Measurements from ENCODE around the gene SHROOM3. TPM values are rescaled to one million over a fixed set of nuclear protein-coding genes. Genes with fewer than 3 reads are reported as not detected.

Gene SHROOM3
- total and polyA plus RNA-seq, 2 experiments from 2014 or later = 11.3 to 73.5 TPM

DNA sequence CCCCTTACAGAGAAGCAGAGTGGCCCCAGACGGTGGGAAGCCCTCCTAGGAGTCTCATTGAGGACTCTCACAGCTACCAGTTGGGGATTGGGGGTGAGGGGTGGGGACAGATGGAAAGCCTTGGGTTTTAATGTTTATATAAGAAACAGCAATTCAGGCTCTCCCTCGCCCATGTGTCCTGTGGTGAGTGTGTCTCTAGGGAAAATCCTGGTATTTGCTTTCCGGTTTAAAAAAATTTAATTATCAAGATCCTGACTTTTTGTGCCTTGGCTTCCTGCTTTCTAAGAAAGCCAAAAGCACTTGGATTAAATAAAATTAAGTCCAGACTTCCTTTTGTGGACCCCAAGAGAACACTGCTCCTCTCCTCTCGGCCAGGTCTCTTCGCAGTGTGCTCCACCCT is 369.1 kb downstream of the SHROOM3 start (continued):
- TF ChIP-seq, protein P1, sequence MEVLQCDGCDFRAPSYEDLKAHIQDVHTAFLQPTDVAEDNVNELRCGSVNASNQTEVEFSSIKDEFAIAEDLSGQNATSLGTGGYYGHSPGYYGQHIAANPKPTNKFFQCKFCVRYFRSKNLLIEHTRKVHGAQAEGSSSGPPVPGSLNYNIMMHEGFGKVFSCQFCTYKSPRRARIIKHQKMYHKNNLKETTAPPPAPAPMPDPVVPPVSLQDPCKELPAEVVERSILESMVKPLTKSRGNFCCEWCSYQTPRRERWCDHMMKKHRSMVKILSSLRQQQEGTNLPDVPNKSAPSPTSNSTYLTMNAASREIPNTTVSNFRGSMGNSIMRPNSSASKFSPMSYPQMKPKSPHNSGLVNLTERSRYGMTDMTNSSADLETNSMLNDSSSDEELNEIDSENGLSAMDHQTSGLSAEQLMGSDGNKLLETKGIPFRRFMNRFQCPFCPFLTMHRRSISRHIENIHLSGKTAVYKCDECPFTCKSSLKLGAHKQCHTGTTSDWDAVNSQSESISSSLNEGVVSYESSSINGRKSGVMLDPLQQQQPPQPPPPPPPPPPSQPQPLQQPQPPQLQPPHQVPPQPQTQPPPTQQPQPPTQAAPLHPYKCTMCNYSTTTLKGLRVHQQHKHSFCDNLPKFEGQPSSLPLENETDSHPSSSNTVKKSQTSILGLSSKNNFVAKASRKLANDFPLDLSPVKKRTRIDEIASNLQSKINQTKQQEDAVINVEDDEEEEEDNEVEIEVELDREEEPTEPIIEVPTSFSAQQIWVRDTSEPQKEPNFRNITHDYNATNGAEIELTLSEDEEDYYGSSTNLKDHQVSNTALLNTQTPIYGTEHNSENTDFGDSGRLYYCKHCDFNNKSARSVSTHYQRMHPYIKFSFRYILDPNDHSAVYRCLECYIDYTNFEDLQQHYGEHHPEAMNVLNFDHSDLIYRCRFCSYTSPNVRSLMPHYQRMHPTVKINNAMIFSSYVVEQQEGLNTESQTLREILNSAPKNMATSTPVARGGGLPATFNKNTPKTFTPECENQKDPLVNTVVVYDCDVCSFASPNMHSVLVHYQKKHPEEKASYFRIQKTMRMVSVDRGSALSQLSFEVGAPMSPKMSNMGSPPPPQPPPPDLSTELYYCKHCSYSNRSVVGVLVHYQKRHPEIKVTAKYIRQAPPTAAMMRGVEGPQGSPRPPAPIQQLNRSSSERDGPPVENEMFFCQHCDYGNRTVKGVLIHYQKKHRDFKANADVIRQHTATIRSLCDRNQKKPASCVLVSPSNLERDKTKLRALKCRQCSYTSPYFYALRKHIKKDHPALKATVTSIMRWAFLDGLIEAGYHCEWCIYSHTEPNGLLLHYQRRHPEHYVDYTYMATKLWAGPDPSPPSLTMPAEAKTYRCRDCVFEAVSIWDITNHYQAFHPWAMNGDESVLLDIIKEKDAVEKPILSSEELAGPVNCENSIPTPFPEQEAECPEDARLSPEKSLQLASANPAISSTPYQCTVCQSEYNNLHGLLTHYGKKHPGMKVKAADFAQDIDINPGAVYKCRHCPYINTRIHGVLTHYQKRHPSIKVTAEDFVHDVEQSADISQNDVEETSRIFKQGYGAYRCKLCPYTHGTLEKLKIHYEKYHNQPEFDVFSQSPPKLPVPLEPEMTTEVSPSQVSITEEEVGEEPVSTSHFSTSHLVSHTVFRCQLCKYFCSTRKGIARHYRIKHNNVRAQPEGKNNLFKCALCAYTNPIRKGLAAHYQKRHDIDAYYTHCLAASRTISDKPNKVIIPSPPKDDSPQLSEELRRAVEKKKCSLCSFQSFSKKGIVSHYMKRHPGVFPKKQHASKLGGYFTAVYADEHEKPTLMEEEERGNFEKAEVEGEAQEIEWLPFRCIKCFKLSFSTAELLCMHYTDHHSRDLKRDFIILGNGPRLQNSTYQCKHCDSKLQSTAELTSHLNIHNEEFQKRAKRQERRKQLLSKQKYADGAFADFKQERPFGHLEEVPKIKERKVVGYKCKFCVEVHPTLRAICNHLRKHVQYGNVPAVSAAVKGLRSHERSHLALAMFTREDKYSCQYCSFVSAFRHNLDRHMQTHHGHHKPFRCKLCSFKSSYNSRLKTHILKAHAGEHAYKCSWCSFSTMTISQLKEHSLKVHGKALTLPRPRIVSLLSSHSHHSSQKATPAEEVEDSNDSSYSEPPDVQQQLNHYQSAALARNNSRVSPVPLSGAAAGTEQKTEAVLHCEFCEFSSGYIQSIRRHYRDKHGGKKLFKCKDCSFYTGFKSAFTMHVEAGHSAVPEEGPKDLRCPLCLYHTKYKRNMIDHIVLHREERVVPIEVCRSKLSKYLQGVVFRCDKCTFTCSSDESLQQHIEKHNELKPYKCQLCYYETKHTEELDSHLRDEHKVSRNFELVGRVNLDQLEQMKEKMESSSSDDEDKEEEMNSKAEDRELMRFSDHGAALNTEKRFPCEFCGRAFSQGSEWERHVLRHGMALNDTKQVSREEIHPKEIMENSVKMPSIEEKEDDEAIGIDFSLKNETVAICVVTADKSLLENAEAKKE (CRISPR knock-in tag; IDR thresholded peaks at IDR 0.05) = no peak
- TF ChIP-seq ZNF331 (CRISPR knock-in tag; IDR thresholded peaks at IDR 0.05; ENCODE audit: low read depth) (no peak), EZH2phosphoT487 (IDR thresholded peaks at IDR 0.05; ENCODE audit: unreplicated experiment) (no peak), NANOG (IDR thresholded peaks at IDR 0.05; ENCODE audit: borderline replicate concordance) (no peak)

DNA sequence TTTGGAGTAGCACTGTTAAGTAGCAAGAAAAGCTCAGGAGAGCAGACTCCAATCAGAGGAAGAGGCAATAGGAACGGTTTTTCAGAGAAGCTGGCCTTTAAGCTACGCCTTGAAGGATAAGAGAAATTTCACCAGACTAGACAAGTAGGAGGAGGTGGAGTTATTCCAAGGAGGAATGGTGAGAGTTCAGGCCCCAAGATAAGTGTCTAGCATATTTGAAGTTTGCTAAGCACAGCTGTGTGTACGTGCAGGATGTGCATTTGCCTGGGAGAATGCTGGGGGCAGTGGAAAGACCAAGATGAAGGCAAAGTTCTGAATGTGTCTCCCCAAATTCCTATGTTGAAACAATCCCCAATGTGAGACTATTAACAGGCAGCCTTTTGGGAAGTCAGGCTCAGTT is 371.3 kb downstream of the SHROOM3 start:
- Histone ChIP-seq H3K27me3 (ENCODE audit: insufficient read depth) (peaks cover 7% of the 10 kb centered on the region), H2AFZ (no peak overlapping the region), H3K9me2 (ENCODE audit: insufficient read depth) (no peaks in the 10 kb centered on the region), H3K79me2 (replicated peaks; ENCODE audit: insufficient read depth) (no peaks in the 10 kb centered on the region), H3K27ac (ENCODE audit: low read depth) (no peak overlapping the region), H4K20me1 (replicated peaks; ENCODE audit: insufficient read depth) (no peaks in the 10 kb centered on the region), H3K4me1 (ENCODE audit: insufficient read depth) (peaks cover 24% of the 10 kb centered on the region), H3F3A (replicated peaks; ENCODE audit: low read depth) (no peaks in the 10 kb centered on the region), H3K36me3 (ENCODE audit: insufficient read depth) (no peaks in the 10 kb centered on the region), H3K4me3 (no peak overlapping the region), H3K4me2 (no peak overlapping the region)
- Mint-ChIP-seq H3K9me3 (peaks cover 24% of the 10 kb centered on the region), H3K27ac (no peak overlapping the region), H3K27me3 (ENCODE audit: insufficient read depth, low read depth, poor library complexity) (peaks cover 4% of the 10 kb centered on the region), H3K4me3 (no peak overlapping the region), H3K4me1 (peaks cover 31% of the 10 kb centered on the region), H3K36me3 (ENCODE audit: low read depth) (no peaks in the 10 kb centered on the region; the same call in 2 of the 3 replicates)
- TF ChIP-seq, protein P2, sequence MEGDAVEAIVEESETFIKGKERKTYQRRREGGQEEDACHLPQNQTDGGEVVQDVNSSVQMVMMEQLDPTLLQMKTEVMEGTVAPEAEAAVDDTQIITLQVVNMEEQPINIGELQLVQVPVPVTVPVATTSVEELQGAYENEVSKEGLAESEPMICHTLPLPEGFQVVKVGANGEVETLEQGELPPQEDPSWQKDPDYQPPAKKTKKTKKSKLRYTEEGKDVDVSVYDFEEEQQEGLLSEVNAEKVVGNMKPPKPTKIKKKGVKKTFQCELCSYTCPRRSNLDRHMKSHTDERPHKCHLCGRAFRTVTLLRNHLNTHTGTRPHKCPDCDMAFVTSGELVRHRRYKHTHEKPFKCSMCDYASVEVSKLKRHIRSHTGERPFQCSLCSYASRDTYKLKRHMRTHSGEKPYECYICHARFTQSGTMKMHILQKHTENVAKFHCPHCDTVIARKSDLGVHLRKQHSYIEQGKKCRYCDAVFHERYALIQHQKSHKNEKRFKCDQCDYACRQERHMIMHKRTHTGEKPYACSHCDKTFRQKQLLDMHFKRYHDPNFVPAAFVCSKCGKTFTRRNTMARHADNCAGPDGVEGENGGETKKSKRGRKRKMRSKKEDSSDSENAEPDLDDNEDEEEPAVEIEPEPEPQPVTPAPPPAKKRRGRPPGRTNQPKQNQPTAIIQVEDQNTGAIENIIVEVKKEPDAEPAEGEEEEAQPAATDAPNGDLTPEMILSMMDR (conservative IDR thresholded peaks at IDR 0.05; ENCODE audit: low read depth in 2 of 2) = no peak
- TF ChIP-seq, protein P3, sequence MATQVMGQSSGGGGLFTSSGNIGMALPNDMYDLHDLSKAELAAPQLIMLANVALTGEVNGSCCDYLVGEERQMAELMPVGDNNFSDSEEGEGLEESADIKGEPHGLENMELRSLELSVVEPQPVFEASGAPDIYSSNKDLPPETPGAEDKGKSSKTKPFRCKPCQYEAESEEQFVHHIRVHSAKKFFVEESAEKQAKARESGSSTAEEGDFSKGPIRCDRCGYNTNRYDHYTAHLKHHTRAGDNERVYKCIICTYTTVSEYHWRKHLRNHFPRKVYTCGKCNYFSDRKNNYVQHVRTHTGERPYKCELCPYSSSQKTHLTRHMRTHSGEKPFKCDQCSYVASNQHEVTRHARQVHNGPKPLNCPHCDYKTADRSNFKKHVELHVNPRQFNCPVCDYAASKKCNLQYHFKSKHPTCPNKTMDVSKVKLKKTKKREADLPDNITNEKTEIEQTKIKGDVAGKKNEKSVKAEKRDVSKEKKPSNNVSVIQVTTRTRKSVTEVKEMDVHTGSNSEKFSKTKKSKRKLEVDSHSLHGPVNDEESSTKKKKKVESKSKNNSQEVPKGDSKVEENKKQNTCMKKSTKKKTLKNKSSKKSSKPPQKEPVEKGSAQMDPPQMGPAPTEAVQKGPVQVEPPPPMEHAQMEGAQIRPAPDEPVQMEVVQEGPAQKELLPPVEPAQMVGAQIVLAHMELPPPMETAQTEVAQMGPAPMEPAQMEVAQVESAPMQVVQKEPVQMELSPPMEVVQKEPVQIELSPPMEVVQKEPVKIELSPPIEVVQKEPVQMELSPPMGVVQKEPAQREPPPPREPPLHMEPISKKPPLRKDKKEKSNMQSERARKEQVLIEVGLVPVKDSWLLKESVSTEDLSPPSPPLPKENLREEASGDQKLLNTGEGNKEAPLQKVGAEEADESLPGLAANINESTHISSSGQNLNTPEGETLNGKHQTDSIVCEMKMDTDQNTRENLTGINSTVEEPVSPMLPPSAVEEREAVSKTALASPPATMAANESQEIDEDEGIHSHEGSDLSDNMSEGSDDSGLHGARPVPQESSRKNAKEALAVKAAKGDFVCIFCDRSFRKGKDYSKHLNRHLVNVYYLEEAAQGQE (IDR thresholded peaks at IDR 0.05; ENCODE audit: unreplicated experiment) = no peak
- no peak for TF ChIP-seq POLR2AphosphoS5 (IDR thresholded peaks at IDR 0.05; ENCODE audit: low read depth)
- no peak for ATAC-seq
- DNase-seq (ENCODE audit: low spot score) = no peak

All from GM23338 (cell line).